Parathyroid adenoma (tissue), 2 donors: ENCODE results near the gene KIFC1.

ENCODE experiments used
- H2AFZ ChIP-seq: fragments of 300-600 bp; sonication (generic); one replicate; pipeline ENCODE4 v1.7.0; 2017; ENCODE audit warnings: antibody characterized with exemption, mild to moderate bottlenecking
- H3K27ac ChIP-seq: fragments of 300-600 bp; sonication (generic); one replicate; pipeline ENCODE4 v1.7.0; 2017
- H3K27me3 ChIP-seq: fragments of 300-600 bp; sonication (generic); one replicate; pipeline ENCODE4 v1.7.0; 2017; ENCODE audit warnings: low read length; ENCODE audit not compliant: control insufficient read depth, insufficient read depth
- H3K36me3 ChIP-seq: fragments of 300-600 bp; sonication (generic); one replicate; pipeline ENCODE4 v1.7.0; 2017; ENCODE audit warnings: low read length; ENCODE audit not compliant: control insufficient read depth, insufficient read depth
- H3K4me1 ChIP-seq: fragments of 300-600 bp; sonication (generic); one replicate; pipeline ENCODE4 v1.7.0; 2017; ENCODE audit warnings: control low read depth
- H3K4me2 ChIP-seq: fragments of 300-600 bp; sonication (generic); one replicate; pipeline ENCODE4 v1.7.0; 2017; ENCODE audit warnings: low read length
- H3K4me3 ChIP-seq: fragments of 300-600 bp; sonication (generic); one replicate; pipeline ENCODE4 v1.7.0; 2017; ENCODE audit warnings: low read depth, low read length
- H3K79me2 ChIP-seq: fragments of 300-600 bp; sonication (generic); one replicate; pipeline ENCODE4 v1.7.0; 2017; ENCODE audit warnings: control low read depth
- H3K9ac ChIP-seq: fragments of 300-600 bp; sonication (generic); one replicate; pipeline ENCODE4 v1.7.0; 2017; ENCODE audit warnings: mild to moderate bottlenecking
- H3K9me3 ChIP-seq: fragments of 300-600 bp; sonication (generic); one replicate; pipeline ENCODE4 v1.7.0; 2017; ENCODE audit warnings: low read length; ENCODE audit not compliant: control insufficient read depth
- CTCF ChIP-seq: fragments of 300-600 bp; sonication (generic); IDR thresholded peaks from one replicate; pipeline ENCODE4 v1.7.0; 2017; ENCODE audit warnings: antibody characterized with exemption, mild to moderate bottlenecking
- donor health status: primary hyperparathyroidism.

KIFC1 gene

GRCh38 chr6:33418690-33419291 is 27.2 kb downstream of the KIFC1 start:
- peak overlapping the region; percentile 89 for H3K4me2 ChIP-seq
- H3K4me1 ChIP-seq = peaks cover 17% of the 10 kb centered on the region

GRCh38 chr6:33419580-33420490 is 28.2 kb downstream of the KIFC1 start, which contains the start of gene SYNGAP1:
SYNGAP1 (plus strand) TSS chr6:33420065; CDS start chr6:33420265, 200 bp downstream.
- peaks cover 9% of the 10 kb centered on the region for H3K79me2 ChIP-seq
- H3K4me3 ChIP-seq = peak within 1 kb of the TSS; percentile 81
- H3K4me2 ChIP-seq = peak within 1 kb of the TSS; percentile 89
- H3K9me3 ChIP-seq = no peaks in the 10 kb centered on the region
- peak within 1 kb of the TSS; percentile 91 for H3K27ac ChIP-seq
- peak within 1 kb of the TSS; percentile 85 for H2AFZ ChIP-seq
- no peak for TF ChIP-seq CTCF
- peaks cover 22% of the 10 kb centered on the region for H3K4me1 ChIP-seq
- H3K9ac ChIP-seq = no peak within 1 kb of the TSS
- H3K27me3 ChIP-seq = no peaks in the 10 kb centered on the region
- H3K36me3 ChIP-seq = no peaks in the 10 kb centered on the region

More at GRCh38 chr6:33418690-33419291, 27.2 kb downstream of the KIFC1 start:
- H3K27ac ChIP-seq = peak overlapping the region; percentile 91
- H3K9me3 ChIP-seq = no peaks in the 10 kb centered on the region
- H3K9ac ChIP-seq = no peak overlapping the region
- H3K27me3 ChIP-seq = no peaks in the 10 kb centered on the region
- peak overlapping the region; percentile 81 for H3K4me3 ChIP-seq
- TF ChIP-seq CTCF = no peak
- no peaks in the 10 kb centered on the region for H3K36me3 ChIP-seq
- H2AFZ ChIP-seq = peak overlapping the region; percentile 85
- H3K79me2 ChIP-seq = peaks cover 9% of the 10 kb centered on the region

GRCh38 chr6:33420491-33421343 is 29.1 kb downstream of the KIFC1 start:
- Histone ChIP-seq H3K79me2 (peaks cover 9% of the 10 kb centered on the region), H3K4me2 (peak overlapping the region; percentile 42), H3K27ac (peak overlapping the region; percentile 41), H3K4me3 (no peak overlapping the region), H3K27me3 (no peaks in the 10 kb centered on the region), H3K9me3 (no peaks in the 10 kb centered on the region), H3K36me3 (no peaks in the 10 kb centered on the region), H3K9ac (no peak overlapping the region), H3K4me1 (peaks cover 23% of the 10 kb centered on the region), H2AFZ (no peak overlapping the region)
- no peak for TF ChIP-seq CTCF

- Histone ChIP-seq H3K79me2 (peaks cover 9% of the 10 kb centered on the region), H3K36me3 (no peaks in the 10 kb centered on the region), H2AFZ (no peak overlapping the region), H3K9me3 (no peaks in the 10 kb centered on the region), H3K4me1 (peaks cover 23% of the 10 kb centered on the region), H3K4me2 (no peak overlapping the region), H3K9ac (no peak overlapping the region), H3K27ac (peak overlapping the region; percentile 12), H3K4me3 (no peak overlapping the region), H3K27me3 (no peaks in the 10 kb centered on the region)
- TF ChIP-seq CTCF = no peak
Measured at GRCh38 chr6:33421344-33421643, 29.7 kb downstream of the KIFC1 start.
